Endothelial cell (in vitro differentiated cells): ENCODE measurements around the gene CFAP206. TPM values are rescaled to one million over a fixed set of nuclear protein-coding genes. Genes with fewer than 3 reads are reported as not detected.

Experiments
- DNase-seq: peaks from one replicate; pipeline ENCODE4 v3.0.0; 2021; ENCODE audit warnings: low spot score
- H3K27ac Mint-ChIP-seq: one replicate; pipeline ENCODE4 v1.8.0; 2021; ENCODE audit warnings: mixed read lengths, inconsistent platforms; ENCODE audit not compliant: unreplicated experiment
- H3K27me3 Mint-ChIP-seq: one replicate; pipeline ENCODE4 v1.8.0; 2021; ENCODE audit warnings: mild to moderate bottlenecking, moderate library complexity, mixed read lengths, inconsistent platforms; ENCODE audit not compliant: unreplicated experiment
- H3K36me3 Mint-ChIP-seq: one replicate; pipeline ENCODE4 v1.8.0; 2021; ENCODE audit warnings: mild to moderate bottlenecking, low read depth, mixed read lengths, inconsistent platforms; ENCODE audit not compliant: unreplicated experiment
- H3K4me1 Mint-ChIP-seq: one replicate; pipeline ENCODE4 v1.8.0; 2021; ENCODE audit warnings: mild to moderate bottlenecking, mixed read lengths, inconsistent platforms; ENCODE audit not compliant: unreplicated experiment
- H3K4me3 Mint-ChIP-seq: one replicate; pipeline ENCODE4 v1.8.0; 2021; ENCODE audit warnings: mild to moderate bottlenecking, mixed read lengths, inconsistent platforms; ENCODE audit not compliant: unreplicated experiment
- H3K9me3 Mint-ChIP-seq: one replicate; pipeline ENCODE4 v1.8.0; 2021; ENCODE audit warnings: mixed read lengths, inconsistent platforms; ENCODE audit not compliant: unreplicated experiment
- total RNA-seq: library from RNA; stranded (reverse); fragmentation: NEBNext Ultra II Directional; extraction: Animal tissue kit (Norgen Biotek cat#: 25700); gene quantifications from one replicate; pipeline ENCODE4 v1.2.1, GENCODE V29; 2021; ENCODE audit not compliant: unreplicated experiment
- TF ChIP-seq, protein P1 (sequence below): fragments of 200-600 bp; sonication (generic); IDR thresholded peaks from one replicate; pipeline ENCODE4 v1.5.0; 2021; ENCODE audit warnings: antibody characterized with exemption; ENCODE audit not compliant: unreplicated experiment

The CFAP206 gene
- total RNA-seq, 1 donor from 2014 or later = 0.54 TPM

DNA sequence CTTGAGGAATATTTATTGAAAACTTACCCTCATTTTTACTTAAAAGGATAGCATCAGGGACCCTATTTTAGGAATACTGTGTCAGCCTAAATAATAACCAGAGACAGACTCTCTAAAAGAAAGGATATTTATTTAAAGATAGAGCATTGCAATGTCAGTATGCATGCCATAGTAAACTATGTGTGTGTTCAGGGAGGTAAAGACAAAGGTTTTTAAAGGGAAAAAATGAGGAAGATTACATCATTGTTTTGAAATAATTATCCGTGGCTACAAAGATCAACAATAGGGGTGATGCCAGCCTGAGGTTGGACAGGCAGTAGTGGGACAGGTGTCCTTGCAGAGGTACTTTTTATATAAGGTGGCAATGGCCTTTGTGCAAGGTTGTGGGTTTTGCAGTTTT lies 23.7 kb upstream of the CFAP206 start:
- Mint-ChIP-seq H3K4me3 (no peak overlapping the region), H3K27me3 (no peaks in the 10 kb centered on the region), H3K4me1 (peaks cover 18% of the 10 kb centered on the region), H3K36me3 (no peaks in the 10 kb centered on the region), H3K27ac (no peak overlapping the region), H3K9me3 (no peaks in the 10 kb centered on the region)
- TF ChIP-seq, protein P1, sequence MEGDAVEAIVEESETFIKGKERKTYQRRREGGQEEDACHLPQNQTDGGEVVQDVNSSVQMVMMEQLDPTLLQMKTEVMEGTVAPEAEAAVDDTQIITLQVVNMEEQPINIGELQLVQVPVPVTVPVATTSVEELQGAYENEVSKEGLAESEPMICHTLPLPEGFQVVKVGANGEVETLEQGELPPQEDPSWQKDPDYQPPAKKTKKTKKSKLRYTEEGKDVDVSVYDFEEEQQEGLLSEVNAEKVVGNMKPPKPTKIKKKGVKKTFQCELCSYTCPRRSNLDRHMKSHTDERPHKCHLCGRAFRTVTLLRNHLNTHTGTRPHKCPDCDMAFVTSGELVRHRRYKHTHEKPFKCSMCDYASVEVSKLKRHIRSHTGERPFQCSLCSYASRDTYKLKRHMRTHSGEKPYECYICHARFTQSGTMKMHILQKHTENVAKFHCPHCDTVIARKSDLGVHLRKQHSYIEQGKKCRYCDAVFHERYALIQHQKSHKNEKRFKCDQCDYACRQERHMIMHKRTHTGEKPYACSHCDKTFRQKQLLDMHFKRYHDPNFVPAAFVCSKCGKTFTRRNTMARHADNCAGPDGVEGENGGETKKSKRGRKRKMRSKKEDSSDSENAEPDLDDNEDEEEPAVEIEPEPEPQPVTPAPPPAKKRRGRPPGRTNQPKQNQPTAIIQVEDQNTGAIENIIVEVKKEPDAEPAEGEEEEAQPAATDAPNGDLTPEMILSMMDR = no peak
- no peak for DNase-seq

DNA sequence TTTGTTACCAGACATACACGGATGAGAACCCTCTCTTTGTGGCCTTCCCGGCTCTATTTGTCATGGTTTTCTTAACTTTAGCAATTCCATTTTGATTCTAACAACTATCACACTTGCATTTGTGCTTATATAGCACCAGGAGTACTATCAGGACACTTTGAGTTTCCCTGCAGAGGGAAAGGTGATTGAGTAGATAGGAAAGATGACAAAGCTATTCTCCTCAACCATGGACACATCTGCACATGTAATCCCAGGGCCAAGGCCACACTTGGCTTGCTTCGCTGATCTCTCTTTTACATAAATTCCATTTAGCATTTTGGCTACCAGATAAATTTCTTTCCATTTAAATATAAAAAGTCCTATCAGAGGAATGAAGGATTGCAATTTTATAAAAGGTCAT lies 23.3 kb upstream of the CFAP206 start:
- no peak overlapping the region for H3K27ac Mint-ChIP-seq
- peaks cover 16% of the 10 kb centered on the region for H3K4me1 Mint-ChIP-seq
- H3K36me3 Mint-ChIP-seq = no peaks in the 10 kb centered on the region
- DNase-seq = no peak
- no peak overlapping the region for H3K4me3 Mint-ChIP-seq
- no peaks in the 10 kb centered on the region for H3K9me3 Mint-ChIP-seq
- TF ChIP-seq, protein P1 = no peak
- no peaks in the 10 kb centered on the region for H3K27me3 Mint-ChIP-seq

DNA sequence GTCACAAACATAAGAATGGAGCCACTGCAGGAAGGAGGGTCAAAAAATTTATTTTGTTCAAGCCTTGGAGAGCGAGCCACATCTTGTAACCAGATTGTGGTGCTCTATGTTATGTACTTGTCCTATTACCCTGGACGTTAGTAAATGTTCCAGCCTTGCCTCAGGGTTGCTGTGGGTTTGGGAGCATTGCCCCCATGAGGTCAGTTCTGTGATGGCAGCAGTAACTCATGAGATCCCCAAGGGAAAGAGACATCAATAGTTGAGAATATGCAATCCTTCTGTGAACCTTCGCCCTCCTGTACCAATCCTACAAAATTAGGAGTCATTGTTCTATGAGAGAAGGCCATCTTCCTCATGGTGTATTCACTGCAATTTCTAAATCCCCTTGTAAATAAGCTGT lies 16.4 kb upstream of the CFAP206 start:
- H3K36me3 Mint-ChIP-seq = no peaks in the 10 kb centered on the region
- no peak overlapping the region for H3K4me3 Mint-ChIP-seq
- H3K27me3 Mint-ChIP-seq = no peaks in the 10 kb centered on the region
- peak; percentile 48 for DNase-seq
- no peaks in the 10 kb centered on the region for H3K9me3 Mint-ChIP-seq
- no peak overlapping the region for H3K27ac Mint-ChIP-seq
- peaks cover 12% of the 10 kb centered on the region for H3K4me1 Mint-ChIP-seq
- TF ChIP-seq, protein P1 = peak; percentile 44

DNA sequence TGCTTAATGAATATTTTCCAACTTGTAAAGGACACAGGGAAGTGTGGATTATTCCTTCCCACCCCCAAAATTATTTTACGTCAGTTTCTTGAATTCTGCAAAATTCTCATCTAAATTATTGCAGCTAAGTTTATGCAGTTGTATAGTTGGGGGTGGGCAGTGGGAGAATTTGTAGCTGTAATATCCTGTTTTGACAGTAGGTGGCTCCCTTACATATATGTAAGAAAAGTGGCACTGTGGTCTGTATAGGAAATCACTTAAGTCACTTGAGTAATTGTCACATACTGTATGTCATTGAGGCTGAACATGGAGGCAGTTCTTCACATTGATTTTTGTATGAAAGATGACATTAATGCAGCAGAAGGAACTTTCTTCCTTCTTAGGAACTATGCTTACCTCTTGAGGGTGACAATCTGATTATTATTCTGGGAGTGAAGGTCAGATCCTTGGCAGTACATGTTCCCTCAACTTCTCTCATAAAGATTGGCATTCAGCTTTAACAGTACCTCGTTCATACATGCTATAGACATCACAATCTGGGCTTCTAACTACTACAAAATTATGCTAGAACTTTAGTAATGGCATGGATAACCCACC lies 14.6 kb upstream of the CFAP206 start:
- H3K36me3 Mint-ChIP-seq = no peaks in the 10 kb centered on the region
- peak; percentile 16 for DNase-seq
- H3K27me3 Mint-ChIP-seq = no peaks in the 10 kb centered on the region
- TF ChIP-seq, protein P1 = peak; percentile 84
- peaks cover 4% of the 10 kb centered on the region for H3K4me1 Mint-ChIP-seq
- no peaks in the 10 kb centered on the region for H3K9me3 Mint-ChIP-seq
- no peak overlapping the region for H3K27ac Mint-ChIP-seq
- no peak overlapping the region for H3K4me3 Mint-ChIP-seq

DNA sequence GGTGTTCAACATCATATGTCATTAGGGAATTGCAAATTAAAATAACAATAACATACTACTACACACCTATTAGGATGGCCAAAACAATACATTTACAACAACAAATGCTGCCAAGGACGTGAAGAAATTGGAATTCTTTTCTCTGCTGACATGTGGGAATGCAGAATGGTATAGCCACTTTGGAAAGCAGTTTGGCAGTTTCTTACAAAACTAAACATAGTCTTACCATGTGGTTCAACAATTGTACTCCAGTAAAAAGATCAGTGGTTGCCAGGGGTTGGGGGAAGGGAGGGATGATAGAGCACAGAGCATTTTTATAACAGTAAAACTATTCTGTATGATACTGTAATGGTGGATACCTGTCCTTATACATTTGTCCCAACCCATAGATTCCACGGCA lies 12.3 kb upstream of the CFAP206 start:
- TF ChIP-seq, protein P1 = no peak
- Mint-ChIP-seq H3K27ac (no peak overlapping the region), H3K4me1 (no peaks in the 10 kb centered on the region), H3K27me3 (no peaks in the 10 kb centered on the region), H3K36me3 (no peaks in the 10 kb centered on the region), H3K9me3 (no peaks in the 10 kb centered on the region), H3K4me3 (no peak overlapping the region)
- DNase-seq = no peak
